Left lung (tissue), 14 donors: ENCODE data around the gene UBA7. TPM values are rescaled to one million over a fixed set of nuclear protein-coding genes. Genes with fewer than 3 reads are reported as not detected.

Source experiments
- ATAC-seq: fragments of 200-7000 bp; cut with Tn5 transposase; one replicate; pipeline ENCODE4 v1.9.1; 2020; ENCODE audit warnings: moderate library complexity
- DNase-seq, 4 donors: peaks; one replicate each; pipeline ENCODE4 v3.0.0-alpha.2; 2013 to 2020
- H3K27ac ChIP-seq, 2 donors: fragments of 200-600 bp; sonication (generic) in 1 of 2; one replicate each; pipeline versions ENCODE4 v1.5.0 to v1.8.0; 2020 to 2021
- H3K27me3 ChIP-seq, 2 donors: fragments of 200-600 bp; sonication (generic) in 1 of 2; one replicate each; pipeline versions ENCODE4 v1.5.0 to v1.8.0; 2020 to 2021
- H3K36me3 ChIP-seq, 2 donors: fragments of 200-600 bp; sonication (generic) in 1 of 2; one replicate each; pipeline versions ENCODE4 v1.5.0 to v1.8.0; 2020 to 2021
- H3K4me1 ChIP-seq, 2 donors: fragments of 200-600 bp; one replicate each; pipeline ENCODE4 v1.8.0; 2021
- H3K4me3 ChIP-seq, 2 donors: fragments of 200-600 bp; sonication (generic) in 1 of 2; one replicate each; pipeline versions ENCODE4 v1.5.0 to v1.8.0; 2020 to 2021; ENCODE audit warnings: mild to moderate bottlenecking in 1 of 2
- H3K9me3 ChIP-seq, 2 donors: fragments of 200-600 bp; sonication (generic) in 1 of 2; one replicate each; pipeline versions ENCODE4 v1.5.0 to v1.8.0; 2020 to 2021
- CTCF ChIP-seq, 2 donors: fragments of 200-600 bp; sonication (generic) in 1 of 2; IDR thresholded peaks; one replicate each; pipeline versions ENCODE4 v1.5.0 to v1.8.0; 2021; ENCODE audit warnings: antibody characterized with exemption in 2 of 2
- intact Hi-C, 2 donors: fragments of 100-400 bp; cut with DNase I; formaldehyde crosslinking; loops; one replicate each; pipeline versions ENCODE4 v1.11.2 to v1.14.2; 2022
- long read RNA-seq, 12 donors: library from polyadenylated mRNA in 2 of 12; unstranded in 2 of 12; transcript quantifications; one replicate each; pipeline ENCODE4 v2.0.0 and lab custom pipeline, GENCODE V29; 2019 to 2026
- polyA plus RNA-seq, 6 donors: library from polyadenylated mRNA; unstranded; fragments of 120-200 nt; gene quantifications; one replicate each; pipeline ENCODE4 v1.2.1, GENCODE V29; 2013; ENCODE audit not compliant: insufficient read length in 6 of 6
- total RNA-seq, 2 donors: library from RNA; stranded (reverse); fragmentation: NEBNext Ultra II Directional; extraction: Animal tissue kit (Norgen Biotek cat#: 25700); gene quantifications; one replicate each; pipeline ENCODE4 v1.2.1, GENCODE V29; 2021
- donor health status: DM: no; HTN: yes; CAD: no.
- donor health status: DM: no; HTN: no; CAD: no.

Gene UBA7
- 100 to 1,000 TPM in 1 of 2 donors, 10 to 100 TPM in 1; 97.4 to 121 TPM for total RNA-seq
- polyA plus RNA-seq: 10 to 100 TPM; 60.9 to 97.6 (median 75.9) TPM
- long read RNA-seq, donor 1, partial matches to known transcripts: 6 of 13 reads
- long read RNA-seq, donor 1, other reads (novel, unspliced or antisense): 0 of 13 reads
- long read RNA-seq, donor 2, partial matches to known transcripts: 0 of 3 reads
- long read RNA-seq, donor 2, other reads (novel, unspliced or antisense): 0 of 3 reads
- long read RNA-seq, donor 3, partial matches to known transcripts: 24 of 29 reads
- long read RNA-seq, donor 3, other reads (novel, unspliced or antisense): 0 of 29 reads
- long read RNA-seq, donor 4, transcript UBA7-201 (24 exons, 3,299 nt): major isoform, 10 of 19 reads
- long read RNA-seq, donor 4, partial matches to known transcripts: 3 of 19 reads
- long read RNA-seq, donor 4, other reads (novel, unspliced or antisense): 6 of 19 reads
- long read RNA-seq, donor 5, partial matches to known transcripts: 0 of 3 reads
- long read RNA-seq, donor 5, other reads (novel, unspliced or antisense): 0 of 3 reads
- long read RNA-seq, donor 6, partial matches to known transcripts: 14 of 21 reads
- long read RNA-seq, donor 6, other reads (novel, unspliced or antisense): 0 of 21 reads
- long read RNA-seq, donor 7, partial matches to known transcripts: 23 of 25 reads
- long read RNA-seq, donor 7, other reads (novel, unspliced or antisense): 0 of 25 reads
- long read RNA-seq, donor 8, partial matches to known transcripts: 5 of 9 reads
- long read RNA-seq, donor 8, other reads (novel, unspliced or antisense): 0 of 9 reads
- long read RNA-seq, donor 9: 0 reads
- long read RNA-seq, donor 10, partial matches to known transcripts: 3 of 9 reads
- long read RNA-seq, donor 10, other reads (novel, unspliced or antisense): 3 of 9 reads
- long read RNA-seq, donor 11, partial matches to known transcripts: 0 of 1 reads
- long read RNA-seq, donor 11, other reads (novel, unspliced or antisense): 0 of 1 reads
- long read RNA-seq, donor 12, partial matches to known transcripts: 21 of 25 reads
- long read RNA-seq, donor 12, other reads (novel, unspliced or antisense): 0 of 25 reads

- DNase-seq (peak in 3 of 4 donors; percentile 57 to 82 (median 72)), ATAC-seq (peak; percentile 96)
- H3K36me3 ChIP-seq: peaks cover 0 to 35% of the 10 kb centered on the region in 2 donors
- H3K4me1 ChIP-seq: peaks cover 12 to 36% of the 10 kb centered on the region in 2 donors
- intact Hi-C loops: no loop called here
- no peaks in the 10 kb centered on the region for H3K9me3 ChIP-seq
- no peak for TF ChIP-seq CTCF (IDR thresholded peaks at IDR 0.05)
- H3K27me3 ChIP-seq: no peaks in the 10 kb centered on the region
- peak within 1 kb of the TSS; percentile 32 to 49 for H3K4me3 ChIP-seq
- peak within 1 kb of the TSS; percentile 83 to 85 for H3K27ac ChIP-seq
These were observed at the start of gene UBA7 for GRCh38 chr3:49813497-49814174. UBA7 (minus strand) TSS chr3:49813953; CDS start chr3:49813787, 166 bp downstream.

GRCh38 chr3:49859576-49860305, 46.0 kb upstream of the UBA7 start:
- Histone ChIP-seq H3K27ac (no peak overlapping the region), H3K27me3 (peaks cover 0 to 18% of the 10 kb centered on the region in 2 donors), H3K4me3 (no peak overlapping the region), H3K36me3 (no peaks in the 10 kb centered on the region), H3K9me3 (no peaks in the 10 kb centered on the region), H3K4me1 (peaks cover 0 to 17% of the 10 kb centered on the region in 2 donors)
- no peak for DNase-seq
- ATAC-seq: no peak
- intact Hi-C loops: no loop called here
- no peak for TF ChIP-seq CTCF (IDR thresholded peaks at IDR 0.05)

- no peak for TF ChIP-seq CTCF (IDR thresholded peaks at IDR 0.05)
- peak; percentile 93 to 97 (median 94) for DNase-seq
- Histone ChIP-seq H3K27me3 (no peaks in the 10 kb centered on the region), H3K4me3 (peak within 1 kb of the TSS; percentile 51 to 64), H3K9me3 (no peaks in the 10 kb centered on the region), H3K27ac (peak within 1 kb of the TSS; percentile 65 to 76), H3K4me1 (peaks cover 0 to 17% of the 10 kb centered on the region in 2 donors), H3K36me3 (no peaks in the 10 kb centered on the region)
- ATAC-seq: peak; percentile 100
- intact Hi-C loops: no loop called here
These were observed 42.6 kb upstream of the UBA7 start, which contains the start of gene TRAIP for GRCh38 chr3:49856181-49857005. TRAIP (minus strand) TSS chr3:49856564; CDS start chr3:49856453, 111 bp downstream.

- Histone ChIP-seq H3K4me1 (peaks cover 0 to 17% of the 10 kb centered on the region in 2 donors), H3K4me3 (peak overlapping the region; percentile 51 to 64), H3K36me3 (no peaks in the 10 kb centered on the region), H3K9me3 (no peaks in the 10 kb centered on the region), H3K27ac (no peak overlapping the region), H3K27me3 (no peaks in the 10 kb centered on the region)
- TF ChIP-seq CTCF (IDR thresholded peaks at IDR 0.05): no peak
- ATAC-seq (no peak), DNase-seq (no peak)
- intact Hi-C loops: no loop called here
These were observed 41.9 kb upstream of the UBA7 start for GRCh38 chr3:49855662-49856061.
